HEK293 (cell line): Measurements from ENCODE around the gene AGAP1.
A peak's percentile ranks its signal among the peaks of the same experiment; 100 is the strongest.

Experiments
- CTCF ChIA-PET: fragments of 350-600 bp; formaldehyde crosslinking; extraction: SDS; loops from one replicate; lab custom pipeline; 2021; ENCODE audit warnings: antibody characterized with exemption; lab: Yijun Ruan, JAX
- POLR2A ChIA-PET: fragments of 300-600 bp; formaldehyde crosslinking; extraction: SDS; loops from one replicate; lab custom pipeline; 2020; ENCODE audit warnings: antibody characterized with exemption, inconsistent platforms; lab: Yijun Ruan, JAX
- H3K27ac ChIP-seq: fragments of 200-500 bp; sonication (Bioruptor generic); 2 replicates; pipeline ENCODE4 v1.5.1; 2014; ENCODE audit warnings: low read depth, low read length, control low read depth, inconsistent platforms; ENCODE audit errors: extremely low read depth
- H3K36me3 ChIP-seq, 2 experiments: fragments of 200-500 bp in 1 of 2; sonication (Bioruptor generic) in 1 of 2; 1 replicate in 1 of 2; 2 replicates in 1 of 2; pipeline ENCODE4 v1.5.1; 2014 to 2017; ENCODE audit warnings: inconsistent platforms in 2 of 2, low read length in 2 of 2; ENCODE audit not compliant: control insufficient read depth in 2 of 2, insufficient read depth in 1 of 2
- H3K4me1 ChIP-seq: fragments of 200-500 bp; sonication (Bioruptor generic); 2 replicates; pipeline ENCODE4 v1.5.1; 2014; ENCODE audit warnings: mild to moderate bottlenecking, low read length, inconsistent platforms; ENCODE audit not compliant: control insufficient read depth, insufficient read depth
- H3K4me3 ChIP-seq: 2 replicates; pipeline ENCODE4 v1.5.1; 2011; ENCODE audit warnings: low read depth, mild to moderate bottlenecking, control low read depth, low read length, moderate library complexity
- H3K9me3 ChIP-seq: fragments of 200-500 bp; sonication (Bioruptor generic); 2 replicates; pipeline ENCODE4 v1.5.1; 2014; ENCODE audit warnings: low read depth, low read length, inconsistent platforms; ENCODE audit not compliant: control insufficient read depth, insufficient read depth
- GLI4 ChIP-seq: fragments of 450-650 bp; formaldehyde crosslinking; IDR thresholded peaks from 2 replicates; pipeline ENCODE4 v1.5.1; 2016; ENCODE audit warnings: missing biosample characterization, missing genetic modification characterization
- SETDB1 ChIP-seq: IDR thresholded peaks from one replicate; pipeline ENCODE4 v1.6.1; 2017; ENCODE audit warnings: mild to moderate bottlenecking, low read length, moderate library complexity, mixed read lengths; ENCODE audit not compliant: insufficient read length
- SP2 ChIP-seq: fragments of 450-650 bp; formaldehyde crosslinking; IDR thresholded peaks from 2 replicates; pipeline ENCODE4 v1.5.1; 2016; ENCODE audit warnings: missing biosample characterization, missing genetic modification characterization
- TCF7L2 ChIP-seq: IDR thresholded peaks from 2 replicates; pipeline ENCODE4 v1.6.1; 2011; ENCODE audit warnings: low read depth, mild to moderate bottlenecking, inconsistent platforms, low read length, moderate library complexity, borderline replicate concordance
- TRIM28 ChIP-seq: IDR thresholded peaks from 2 replicates; pipeline ENCODE4 v1.6.1; 2011; ENCODE audit warnings: low read length, control low read depth, borderline replicate concordance
- ZBTB8A ChIP-seq: fragments of 450-650 bp; formaldehyde crosslinking; IDR thresholded peaks from 2 replicates; pipeline ENCODE4 v1.5.1; 2016; ENCODE audit warnings: missing biosample characterization, missing genetic modification characterization
- ZNF274 ChIP-seq, 2 experiments: fragments of 200-500 bp in 1 of 2; fragments of 450-650 bp in 1 of 2; sonication (Bioruptor generic) in 1 of 2; formaldehyde crosslinking in 1 of 2; IDR thresholded peaks; 2 replicates each; pipeline versions ENCODE4 v1.5.1 to v1.6.1; 2014 to 2016; ENCODE audit warnings: borderline replicate concordance in 1 of 2, inconsistent platforms in 1 of 2, low read length in 1 of 2, missing biosample characterization in 1 of 2, missing genetic modification characterization in 1 of 2
- ZNF335 ChIP-seq: fragments of 450-650 bp; formaldehyde crosslinking; conservative IDR thresholded peaks from 2 replicates; pipeline ENCODE4 v1.5.1; 2016; ENCODE audit warnings: missing biosample characterization, missing genetic modification characterization
- ZNF529 ChIP-seq: fragments of 450-650 bp; formaldehyde crosslinking; IDR thresholded peaks from 2 replicates; pipeline ENCODE4 v1.5.1; 2017; ENCODE audit warnings: missing genetic modification characterization, missing biosample characterization; ENCODE audit not compliant: insufficient replicate concordance
- ZNF560 ChIP-seq: fragments of 450-650 bp; formaldehyde crosslinking; IDR thresholded peaks from 2 replicates; pipeline ENCODE4 v1.5.1; 2017; ENCODE audit warnings: missing biosample characterization, missing genetic modification characterization, borderline replicate concordance
- ZNF610 ChIP-seq: fragments of 450-650 bp; formaldehyde crosslinking; IDR thresholded peaks from 2 replicates; pipeline ENCODE4 v1.5.1; 2016; ENCODE audit warnings: missing biosample characterization, missing genetic modification characterization, borderline replicate concordance
- ZNF792 ChIP-seq: fragments of 450-650 bp; formaldehyde crosslinking; IDR thresholded peaks from 2 replicates; pipeline ENCODE4 v1.5.1; 2016; ENCODE audit warnings: missing biosample characterization, missing genetic modification characterization
- ZSCAN5A ChIP-seq: fragments of 450-650 bp; formaldehyde crosslinking; IDR thresholded peaks from 2 replicates; pipeline ENCODE4 v1.5.1; 2016; ENCODE audit warnings: missing biosample characterization, missing genetic modification characterization
- TF ChIP-seq, protein P1 (sequence below): fragments of 450-650 bp; formaldehyde crosslinking; IDR thresholded peaks from 2 replicates; pipeline ENCODE4 v1.5.1; 2016; ENCODE audit warnings: missing biosample characterization, missing genetic modification characterization, borderline replicate concordance
- TF ChIP-seq, protein P2 (sequence below): fragments of 450-650 bp; formaldehyde crosslinking; IDR thresholded peaks from 2 replicates; pipeline ENCODE4 v1.5.1; 2017; ENCODE audit warnings: missing biosample characterization, mild to moderate bottlenecking, missing genetic modification characterization, moderate library complexity
- TF ChIP-seq, protein P3 (sequence below): fragments of 450-650 bp; formaldehyde crosslinking; IDR thresholded peaks from 2 replicates; pipeline ENCODE4 v1.5.1; 2016; ENCODE audit warnings: missing biosample characterization, missing genetic modification characterization

Gene AGAP1

GRCh38 chr2:235934774-235935484, 441.1 kb downstream of the AGAP1 start (continued):
- TF ChIP-seq, protein P1, sequence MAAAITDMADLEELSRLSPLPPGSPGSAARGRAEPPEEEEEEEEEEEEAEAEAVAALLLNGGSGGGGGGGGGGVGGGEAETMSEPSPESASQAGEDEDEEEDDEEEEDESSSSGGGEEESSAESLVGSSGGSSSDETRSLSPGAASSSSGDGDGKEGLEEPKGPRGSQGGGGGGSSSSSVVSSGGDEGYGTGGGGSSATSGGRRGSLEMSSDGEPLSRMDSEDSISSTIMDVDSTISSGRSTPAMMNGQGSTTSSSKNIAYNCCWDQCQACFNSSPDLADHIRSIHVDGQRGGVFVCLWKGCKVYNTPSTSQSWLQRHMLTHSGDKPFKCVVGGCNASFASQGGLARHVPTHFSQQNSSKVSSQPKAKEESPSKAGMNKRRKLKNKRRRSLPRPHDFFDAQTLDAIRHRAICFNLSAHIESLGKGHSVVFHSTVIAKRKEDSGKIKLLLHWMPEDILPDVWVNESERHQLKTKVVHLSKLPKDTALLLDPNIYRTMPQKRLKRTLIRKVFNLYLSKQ (tag by site-specific recombination), result no peak
- no peak for TF ChIP-seq ZNF529 (tag by site-specific recombination)
- TF ChIP-seq SP2 (tag by site-specific recombination), result no peak
- TF ChIP-seq ZNF335, result no peak

DNA sequence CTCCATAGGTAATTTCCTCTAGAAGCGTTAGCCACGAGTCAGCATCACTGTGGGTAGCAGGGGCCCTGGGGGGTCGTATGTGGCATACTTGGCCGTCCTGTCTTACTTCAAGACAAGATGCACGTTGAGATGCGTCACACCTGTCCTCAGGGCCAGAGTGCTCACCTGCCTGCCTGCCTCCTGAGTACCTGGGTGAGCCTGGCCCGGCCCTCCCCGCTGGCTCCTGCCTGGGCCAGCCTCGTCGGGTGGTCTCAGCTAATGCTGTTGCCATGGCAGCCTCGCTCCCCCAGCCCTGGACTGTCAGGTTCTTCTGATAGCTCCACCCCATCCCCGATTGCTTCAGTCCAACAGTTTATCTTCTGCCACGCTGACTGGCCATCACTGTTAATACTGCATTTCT, 441.9 kb downstream of the AGAP1 start:
- no peaks in the 10 kb centered on the region for H3K9me3 ChIP-seq
- peaks cover 0 to 20% of the 10 kb centered on the region in 2 experiments; a peak in 1 of 3 replicates for H3K36me3 ChIP-seq
- TF ChIP-seq ZNF792 (no peak), TRIM28 (no peak), ZNF274 (IDR thresholded peaks at IDR 0.05; ENCODE audit: low read length) (no peak), ZNF274 (tag by site-specific recombination; IDR thresholded peaks at IDR 0.05; ENCODE audit: borderline replicate concordance) (no peak), GLI4 (tag by site-specific recombination) (no peak), TCF7L2 (no peak), ZNF560 (tag by site-specific recombination) (no peak), ZSCAN5A (no peak), ZBTB8A (tag by site-specific recombination) (no peak)
- TF ChIP-seq, protein P2, sequence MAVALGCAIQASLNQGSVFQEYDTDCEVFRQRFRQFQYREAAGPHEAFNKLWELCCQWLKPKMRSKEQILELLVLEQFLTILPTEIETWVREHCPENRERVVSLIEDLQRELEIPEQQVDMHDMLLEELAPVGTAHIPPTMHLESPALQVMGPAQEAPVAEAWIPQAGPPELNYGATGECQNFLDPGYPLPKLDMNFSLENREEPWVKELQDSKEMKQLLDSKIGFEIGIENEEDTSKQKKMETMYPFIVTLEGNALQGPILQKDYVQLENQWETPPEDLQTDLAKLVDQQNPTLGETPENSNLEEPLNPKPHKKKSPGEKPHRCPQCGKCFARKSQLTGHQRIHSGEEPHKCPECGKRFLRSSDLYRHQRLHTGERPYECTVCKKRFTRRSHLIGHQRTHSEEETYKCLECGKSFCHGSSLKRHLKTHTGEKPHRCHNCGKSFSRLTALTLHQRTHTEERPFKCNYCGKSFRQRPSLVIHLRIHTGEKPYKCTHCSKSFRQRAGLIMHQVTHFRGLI (tag by site-specific recombination), result no peak
- POLR2A ChIA-PET, result no interaction called here
- no peak overlapping the region for H3K4me3 ChIP-seq
- H3K4me1 ChIP-seq, result no peaks in the 10 kb centered on the region
- CTCF ChIA-PET, result interaction anchor here (0.5 to 1.4 kb wide), 5 partner anchors 10 to 1282 kb away, joined by 3 to 5 read pairs (median 4); no protein-coding TSS in a partner anchor
- H3K27ac ChIP-seq, result no peak overlapping the region

- no peak for TF ChIP-seq ZNF610 (tag by site-specific recombination)
- no peak for TF ChIP-seq GLI4 (tag by site-specific recombination)
- TF ChIP-seq, protein P3, sequence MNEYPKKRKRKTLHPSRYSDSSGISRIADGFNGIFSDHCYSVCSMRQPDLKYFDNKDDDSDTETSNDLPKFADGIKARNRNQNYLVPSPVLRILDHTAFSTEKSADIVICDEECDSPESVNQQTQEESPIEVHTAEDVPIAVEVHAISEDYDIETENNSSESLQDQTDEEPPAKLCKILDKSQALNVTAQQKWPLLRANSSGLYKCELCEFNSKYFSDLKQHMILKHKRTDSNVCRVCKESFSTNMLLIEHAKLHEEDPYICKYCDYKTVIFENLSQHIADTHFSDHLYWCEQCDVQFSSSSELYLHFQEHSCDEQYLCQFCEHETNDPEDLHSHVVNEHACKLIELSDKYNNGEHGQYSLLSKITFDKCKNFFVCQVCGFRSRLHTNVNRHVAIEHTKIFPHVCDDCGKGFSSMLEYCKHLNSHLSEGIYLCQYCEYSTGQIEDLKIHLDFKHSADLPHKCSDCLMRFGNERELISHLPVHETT (tag by site-specific recombination), result no peak
- peak; percentile 33 for TF ChIP-seq SETDB1
- TF ChIP-seq, all 188 proteins: peak for 1
- Histone ChIP-seq H3K4me1 (no peaks in the 10 kb centered on the region), H3K36me3 (peaks cover 0 to 18% of the 10 kb centered on the region in 2 experiments; a peak in 1 of 3 replicates), H3K9me3 (no peaks in the 10 kb centered on the region), H3K4me3 (no peak overlapping the region), H3K27ac (no peak overlapping the region)
- POLR2A ChIA-PET, result no interaction called here
- CTCF ChIA-PET, result interaction anchor here (0.5 to 1.4 kb wide), 8 partner anchors 9 to 278 kb away, joined by 3 to 7 read pairs (median 4); no protein-coding TSS in a partner anchor
Measured at GRCh38 chr2:235936493-235936892, 442.6 kb downstream of the AGAP1 start.
